Skin of body (tissue), 2 donors: ENCODE results near the gene TBPL2. TPM values are rescaled to one million over a fixed set of nuclear protein-coding genes. Genes with fewer than 3 reads are reported as not detected.
"Not testable (repeated sequence)": the region's sequence is repeated elsewhere in the genome, so short reads cannot be mapped to it uniquely, and the experiment has no call there.

ENCODE experiments used
- DNase-seq: peaks from one replicate; lab custom pipeline; 2025; lab: John Stamatoyannopoulos, UW
- total RNA-seq: library from RNA; depleted of rRNA; stranded (reverse); fragments of >200 nt; gene quantifications from one replicate; pipeline ENCODE4 v1.2.3, GENCODE V29; 2014

The TBPL2 gene
- total RNA-seq, 1 donor from 2014 or later: not detected

DNA sequence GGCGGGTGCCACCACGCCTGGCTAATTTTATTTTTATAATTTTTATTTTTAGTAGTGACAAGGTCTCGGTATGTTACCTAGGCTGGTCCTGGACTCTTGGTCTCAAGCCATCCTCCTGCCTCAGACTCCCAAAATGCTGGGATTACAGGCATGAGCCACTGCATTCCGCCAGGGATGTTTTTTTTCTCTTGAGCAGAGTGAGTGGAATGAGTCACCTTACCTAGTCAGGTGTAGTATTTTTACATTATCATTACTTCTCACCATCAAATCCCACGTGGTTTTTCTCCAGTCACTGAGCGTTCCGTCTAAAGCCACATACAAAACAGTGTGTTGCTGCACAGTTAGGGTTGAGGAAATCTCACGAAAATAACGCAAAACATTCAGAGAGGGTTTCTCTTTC, 870 bp upstream of the TBPL2 start:
- DNase-seq: no peak

DNA sequence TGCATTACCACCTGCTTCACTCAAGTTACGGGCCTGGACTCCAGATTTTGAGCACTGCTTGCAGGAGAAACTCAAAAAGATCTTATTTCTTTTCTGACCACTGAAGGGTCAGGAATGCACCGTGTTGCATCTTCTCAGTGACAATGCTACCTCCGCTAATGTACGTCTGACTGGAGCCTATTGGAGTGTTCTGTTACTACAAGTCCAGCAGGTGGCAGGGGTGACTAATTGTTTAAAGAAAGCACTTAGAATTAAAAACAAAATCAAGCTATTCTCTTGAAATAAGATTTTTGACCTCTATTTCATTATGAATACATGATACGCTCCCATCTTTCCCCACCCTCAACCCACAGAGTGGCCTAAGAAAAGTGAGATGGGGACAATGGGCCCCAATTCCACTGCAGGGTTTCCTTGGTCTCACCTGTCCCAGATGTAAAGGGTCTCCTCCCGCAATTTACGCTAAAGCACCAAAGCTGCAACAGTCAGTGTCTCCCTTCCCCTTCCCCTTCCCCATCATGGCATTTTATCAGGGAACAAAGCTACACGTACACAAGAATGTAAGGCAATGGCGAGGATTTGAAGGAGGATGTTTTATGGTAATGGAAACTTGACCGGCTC, 2.2 kb downstream of the TBPL2 start:
- DNase-seq: no peak

DNA sequence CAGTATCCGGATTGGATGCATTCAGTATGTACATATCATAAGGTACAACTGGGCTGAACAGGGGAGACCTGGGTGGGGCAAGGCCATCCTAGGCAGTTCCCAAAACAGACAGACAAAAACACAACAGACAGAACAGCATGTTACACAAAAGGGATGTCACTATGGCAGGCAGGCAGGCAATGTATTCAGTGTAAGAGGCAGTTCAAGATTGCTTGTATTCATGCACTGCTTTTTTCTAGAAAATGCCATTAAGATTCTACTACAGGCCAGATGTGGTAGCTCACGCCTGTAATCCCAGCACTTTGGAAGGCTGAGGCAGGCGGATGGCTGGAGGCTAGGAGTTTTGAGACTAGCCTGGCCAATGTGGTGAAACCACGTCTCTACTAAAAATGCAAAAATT, 3.5 kb downstream of the TBPL2 start:
- DNase-seq: no peak

DNA sequence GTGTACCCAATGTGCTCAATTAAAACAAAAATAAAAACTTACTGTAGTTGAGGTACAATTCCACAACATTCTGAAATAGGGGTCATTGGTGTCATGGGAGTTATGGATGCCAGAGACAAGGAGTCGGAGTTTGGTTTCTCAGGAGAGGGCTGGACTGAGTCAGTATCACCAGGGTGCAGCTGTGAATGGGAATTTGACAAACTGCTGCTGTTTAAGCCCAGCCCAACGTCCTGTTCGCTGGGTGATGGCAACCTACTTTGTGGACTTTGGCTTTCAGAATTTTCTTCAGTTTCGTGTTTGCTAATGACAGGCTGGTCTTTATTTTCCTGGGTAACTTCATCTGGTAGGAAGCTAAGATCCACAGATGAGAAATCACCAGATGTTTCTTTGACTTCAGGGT, 3.9 kb downstream of the TBPL2 start:
- no peak for DNase-seq

DNA sequence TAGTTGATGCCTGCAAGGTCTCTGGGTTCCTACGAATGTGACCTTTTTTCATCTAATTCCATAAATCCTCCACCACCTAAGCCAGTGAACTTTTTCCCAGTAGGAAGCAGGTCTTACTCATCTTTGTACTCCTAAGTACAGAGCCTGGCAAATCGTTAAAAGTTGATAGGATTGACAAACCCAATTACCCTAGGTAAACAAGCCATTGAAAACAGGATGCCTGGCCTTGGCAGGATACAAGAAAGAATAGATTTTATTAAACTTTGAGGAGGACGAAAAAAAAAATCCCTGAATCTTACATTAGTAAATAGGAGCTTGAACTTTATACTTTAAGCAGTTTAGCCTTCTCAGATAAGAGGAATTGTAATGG, 5.6 kb downstream of the TBPL2 start:
- no peak for DNase-seq

DNA sequence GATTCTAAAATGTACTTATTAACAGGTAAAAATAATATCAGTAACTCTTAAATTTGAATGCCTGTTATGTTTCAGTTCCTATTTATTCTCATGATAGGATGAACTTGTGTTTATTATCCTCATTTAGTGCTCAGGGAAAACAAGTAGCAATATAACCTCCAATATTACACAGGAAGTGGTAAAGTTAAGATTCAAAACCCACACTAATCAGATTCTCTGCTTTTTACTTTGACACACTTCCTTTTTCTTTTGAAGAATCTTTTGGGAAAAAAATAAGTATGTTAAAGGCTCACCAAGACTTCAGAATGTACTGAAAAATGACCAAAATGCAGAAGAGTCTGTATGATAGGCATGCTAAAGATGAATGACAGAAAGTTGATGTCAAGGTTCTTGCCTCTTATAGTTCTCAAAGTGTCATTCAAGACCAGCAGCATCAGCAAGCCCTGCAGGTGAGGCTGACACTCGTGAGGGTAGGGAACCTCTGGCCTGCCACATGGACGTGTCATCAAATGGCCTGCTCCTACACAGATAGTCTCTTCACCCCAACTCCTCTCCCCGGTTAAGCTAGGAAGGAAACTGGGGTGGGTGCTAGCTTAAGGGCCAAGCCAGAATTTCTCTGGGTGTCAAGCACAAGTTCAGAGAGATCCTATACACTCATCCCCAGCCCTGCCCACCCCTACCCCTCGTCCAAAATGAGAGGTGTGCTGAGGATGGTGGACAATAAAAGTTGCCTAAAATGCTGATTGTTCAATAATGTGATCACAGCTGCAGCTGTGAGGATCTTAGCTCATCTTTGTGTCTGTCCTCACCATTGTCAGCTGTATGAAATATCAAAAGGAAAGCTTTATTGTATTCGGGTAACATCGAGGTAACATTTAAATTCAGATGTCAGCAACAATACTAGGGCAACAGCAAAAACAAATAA, 6.3 kb downstream of the TBPL2 start:
- DNase-seq: no peak

DNA sequence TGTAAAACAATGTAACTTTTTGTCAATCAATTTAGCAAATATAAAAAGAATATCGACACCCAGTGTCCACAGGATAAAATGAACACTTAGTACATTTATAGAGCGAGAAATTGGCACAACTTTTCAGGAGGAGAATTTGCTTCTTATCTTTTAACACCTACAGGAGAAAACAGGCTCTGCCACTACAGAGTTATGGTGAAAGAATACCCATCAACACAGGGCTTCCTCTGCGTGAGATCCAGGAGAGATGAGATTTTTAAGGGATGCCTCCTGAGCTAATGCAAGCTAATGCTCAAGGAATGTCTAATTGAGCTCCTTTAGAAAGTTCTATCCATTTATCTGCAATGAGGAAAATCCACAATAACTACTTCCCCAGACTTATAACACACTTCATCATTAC, 7.8 kb downstream of the TBPL2 start:
- DNase-seq: no peak

DNA sequence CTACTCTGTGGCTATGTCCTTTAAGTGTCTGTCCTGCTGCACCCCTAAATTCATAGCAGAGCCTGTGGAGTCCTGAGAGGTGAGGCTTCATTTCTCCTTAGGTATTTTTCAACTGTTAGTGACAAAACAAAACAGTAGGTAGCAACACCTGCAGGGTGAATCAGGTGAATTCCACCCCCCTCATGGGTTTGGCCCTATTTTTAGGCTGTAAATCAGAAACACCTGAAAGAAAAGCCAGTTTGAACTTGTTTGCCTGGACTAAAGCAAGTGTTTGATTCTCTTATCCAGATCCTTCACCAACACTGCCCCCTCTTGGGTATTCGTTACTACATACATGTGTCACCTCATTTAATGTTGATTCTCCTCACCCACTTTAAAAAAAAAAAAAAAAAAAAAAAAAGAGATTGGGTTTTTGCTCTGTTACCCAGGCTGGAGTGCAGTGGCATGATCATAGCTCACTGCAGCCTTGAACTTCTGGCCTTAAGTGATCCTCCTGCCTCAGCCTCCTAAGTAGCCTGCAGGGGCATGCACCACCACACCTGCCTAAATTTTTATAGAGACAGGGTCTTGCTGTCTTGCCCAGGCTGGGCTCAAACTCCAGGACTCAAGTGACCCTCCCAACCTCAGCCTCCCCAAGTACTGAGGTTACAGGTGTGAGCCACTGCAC, 10.3 kb downstream of the TBPL2 start:
- DNase-seq: peak; percentile 9

DNA sequence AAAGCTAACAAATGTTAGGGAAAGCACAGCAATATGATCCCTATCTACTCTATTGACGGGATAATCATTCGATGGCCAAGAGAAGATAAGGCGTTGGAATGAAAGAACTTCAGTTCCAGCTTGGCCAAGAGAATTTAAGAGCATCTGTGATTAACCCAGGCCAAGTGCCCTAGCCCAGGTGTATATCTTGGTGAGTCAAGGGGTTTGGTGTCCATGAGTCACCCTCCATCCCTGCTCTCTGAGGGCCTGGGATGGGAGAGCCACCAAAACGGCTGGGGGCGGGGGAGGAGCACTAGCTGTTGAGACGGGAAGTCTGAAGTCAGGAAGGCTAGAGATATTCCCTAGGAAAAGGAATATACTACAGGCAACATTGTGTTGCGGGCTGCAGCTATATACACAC, 13.0 kb downstream of the TBPL2 start:
- DNase-seq: no peak

DNA sequence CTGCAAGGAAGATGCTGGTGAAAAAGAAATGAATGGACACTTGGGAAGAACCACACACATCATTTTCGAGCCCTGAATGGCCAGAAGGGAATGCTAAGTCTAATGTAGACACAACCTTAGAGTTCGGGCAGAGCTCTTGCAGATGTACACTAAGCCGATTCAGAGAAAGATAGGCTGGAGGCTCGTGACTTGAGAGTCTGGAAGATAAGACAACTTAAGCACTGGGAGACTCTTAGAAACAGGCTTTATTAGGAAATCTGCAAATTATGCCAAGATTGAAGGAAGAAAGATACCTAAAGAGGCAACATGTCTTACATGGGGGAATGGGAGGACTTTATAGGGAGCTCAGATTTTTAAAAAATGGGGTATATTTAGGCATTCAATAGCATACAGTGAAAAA, 13.5 kb downstream of the TBPL2 start:
- DNase-seq: no peak

DNA sequence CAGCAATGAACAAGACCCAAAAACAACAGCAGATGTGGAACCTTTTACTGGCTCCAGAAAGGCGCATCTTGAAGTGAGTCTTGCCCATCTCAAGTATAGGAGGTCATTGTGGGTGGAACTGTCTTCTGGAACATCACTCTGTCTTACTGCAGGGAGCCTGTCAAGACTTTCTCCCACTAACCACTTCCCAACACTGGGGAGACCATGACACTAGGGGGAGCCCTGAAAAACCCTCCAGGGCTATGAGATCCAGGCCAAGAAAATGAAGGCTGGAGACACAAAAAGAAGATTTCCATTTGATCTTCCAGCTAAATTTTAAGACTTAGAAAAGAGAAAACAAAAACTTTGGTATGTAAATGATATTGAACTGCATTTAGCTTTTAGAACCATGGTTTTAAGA, 15.3 kb downstream of the TBPL2 start:
- DNase-seq: no peak

DNA sequence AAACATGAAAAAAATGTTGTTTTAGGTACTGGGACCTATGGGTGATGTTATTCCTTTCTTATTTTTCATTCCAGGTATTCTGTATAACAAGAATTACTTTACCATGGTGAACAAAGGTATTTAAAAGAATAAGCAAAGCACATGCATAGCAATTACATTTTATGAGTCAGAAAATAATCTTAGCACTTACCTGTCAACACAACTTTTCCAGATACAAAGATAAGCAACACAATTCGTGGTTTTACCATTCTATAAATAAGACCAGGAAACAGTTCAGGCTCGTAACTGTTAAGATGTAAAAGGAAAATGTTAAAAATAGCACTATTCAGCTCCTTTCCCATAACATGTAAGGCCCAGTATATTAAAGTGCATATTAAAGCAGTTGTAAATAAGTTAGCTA, 16.4 kb downstream of the TBPL2 start:
- DNase-seq: no peak

DNA sequence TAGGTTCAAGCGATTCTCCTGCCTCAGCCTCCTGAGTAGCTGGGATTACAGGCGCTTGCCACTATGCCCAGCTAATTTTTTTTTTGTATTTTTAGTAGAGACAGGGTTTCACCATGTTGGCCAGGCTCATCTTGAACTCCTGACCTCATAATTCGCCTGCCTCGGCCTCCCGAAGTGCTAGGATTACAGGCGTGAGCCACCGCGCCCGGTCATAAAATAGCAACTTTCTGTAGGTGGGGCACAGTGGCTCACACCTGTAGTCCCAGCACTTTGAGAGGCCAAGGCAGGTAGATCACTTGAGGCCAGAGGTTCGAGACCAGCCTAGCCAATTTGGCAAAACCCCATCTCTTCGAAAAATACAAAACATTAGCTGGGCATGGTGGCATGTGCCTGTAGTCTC, 18.1 kb downstream of the TBPL2 start:
- DNase-seq: not testable (repeated sequence)

DNA sequence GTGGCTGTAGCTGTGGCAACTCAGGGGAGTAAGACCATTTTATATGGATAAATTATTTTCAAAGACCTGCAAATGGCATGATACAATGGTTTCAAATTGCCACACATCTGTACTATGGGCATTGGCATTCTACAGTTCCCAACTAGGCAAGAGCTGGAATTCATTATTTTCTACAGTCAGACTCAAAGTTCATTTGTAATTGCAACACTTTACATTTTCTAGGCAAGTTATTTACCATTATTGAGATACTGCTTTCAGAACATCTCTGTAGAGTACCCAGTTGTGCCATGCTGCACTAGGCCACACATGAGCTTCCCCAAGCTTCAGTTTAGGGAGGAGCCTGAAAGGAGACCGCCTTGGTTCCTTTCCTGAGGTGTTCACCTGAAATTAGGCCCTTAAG, 20.8 kb downstream of the TBPL2 start:
- DNase-seq: no peak

DNA sequence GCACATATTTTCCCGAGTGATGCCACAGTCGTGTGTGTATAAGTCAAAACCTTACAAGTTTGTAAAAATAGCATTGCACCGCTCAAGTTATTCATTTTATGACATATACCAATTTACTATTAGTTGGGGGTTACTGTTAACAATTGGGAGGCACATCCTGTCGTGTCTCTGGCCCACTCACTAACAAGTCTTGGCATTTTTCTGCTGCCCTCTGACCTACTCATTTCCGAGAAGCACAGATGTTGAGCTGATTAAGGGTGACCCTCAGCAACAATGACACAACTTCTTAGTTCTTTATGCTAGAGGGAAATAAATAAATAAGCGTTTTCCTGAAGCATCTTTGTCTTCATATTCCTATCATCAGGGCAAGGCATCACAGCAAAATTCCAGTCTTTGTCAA, 22.0 kb downstream of the TBPL2 start:
- no peak for DNase-seq

DNA sequence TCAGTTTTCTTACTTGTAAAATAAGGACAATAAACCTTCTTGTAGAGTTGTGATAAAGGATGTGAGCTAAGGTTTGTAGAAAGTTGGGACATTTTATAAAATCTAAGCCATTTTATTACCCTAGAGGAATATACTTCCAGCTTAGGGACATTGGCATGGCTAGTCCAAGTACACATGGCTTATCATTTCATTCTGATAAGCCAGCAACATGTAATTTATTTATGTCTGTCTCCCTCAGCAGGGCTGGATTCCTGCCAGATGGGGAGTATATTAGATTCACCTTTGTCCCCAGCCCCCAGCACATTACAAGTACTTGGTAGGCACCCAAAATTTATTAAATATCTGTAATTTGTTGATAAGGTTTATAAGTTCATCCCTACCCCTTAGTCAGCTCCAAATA, 22.5 kb downstream of the TBPL2 start:
- no peak for DNase-seq

DNA sequence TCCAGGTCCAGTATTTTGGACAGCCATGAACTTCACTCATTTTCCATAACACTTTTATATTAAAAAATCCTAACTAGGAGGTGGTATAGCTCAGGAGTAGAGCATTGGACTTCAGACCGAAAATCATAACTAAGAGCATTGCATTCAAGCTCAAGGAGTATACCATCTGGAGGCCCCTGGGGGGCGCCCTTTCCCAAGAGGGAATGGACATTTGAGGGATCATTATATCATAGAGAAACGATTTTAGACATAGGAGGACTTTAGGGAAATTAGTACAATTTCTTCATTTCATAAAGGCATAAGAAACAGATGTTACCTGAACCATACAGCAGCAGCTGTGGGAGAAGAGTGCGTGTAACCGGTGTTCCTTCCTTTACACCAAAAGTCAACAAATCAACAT, 23.6 kb downstream of the TBPL2 start:
- no peak for DNase-seq

DNA sequence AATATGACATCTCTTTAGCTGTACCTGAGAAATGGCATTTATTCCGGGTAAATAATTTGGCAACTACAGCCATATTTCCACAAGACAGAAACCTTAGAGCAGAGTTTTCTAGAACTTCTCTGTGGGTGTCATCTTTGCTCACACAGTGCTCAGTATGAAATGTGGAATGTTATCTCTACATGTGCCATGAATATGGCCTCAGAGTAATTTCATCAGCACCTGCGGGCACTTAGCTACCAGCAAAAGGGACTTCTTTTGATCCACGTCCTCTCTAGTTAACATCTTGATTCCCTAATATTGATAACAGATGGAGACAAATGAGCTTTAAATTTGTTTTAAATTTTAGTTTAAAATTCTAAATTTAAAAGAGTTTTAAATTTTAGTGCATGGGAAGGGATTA, 25.9 kb downstream of the TBPL2 start:
- no peak for DNase-seq

DNA sequence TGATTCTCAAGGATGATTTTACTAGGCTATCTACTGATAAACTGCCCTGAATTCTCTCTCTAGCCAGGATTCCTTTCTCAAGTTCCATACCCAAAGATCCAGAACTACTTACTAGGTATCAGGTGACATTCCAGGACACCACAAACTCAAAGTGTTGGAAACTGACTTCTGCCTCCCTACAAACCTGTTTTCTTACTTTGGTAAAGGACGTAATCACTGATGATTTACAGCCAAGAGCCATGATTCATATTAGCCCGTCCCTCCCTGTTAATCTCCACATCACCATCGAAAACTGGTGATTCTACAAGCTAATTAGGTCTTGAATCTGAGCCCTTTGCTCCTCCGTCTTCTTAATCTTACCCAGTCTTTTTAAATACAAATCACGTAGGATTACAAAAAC, 27.7 kb downstream of the TBPL2 start:
- no peak for DNase-seq

DNA sequence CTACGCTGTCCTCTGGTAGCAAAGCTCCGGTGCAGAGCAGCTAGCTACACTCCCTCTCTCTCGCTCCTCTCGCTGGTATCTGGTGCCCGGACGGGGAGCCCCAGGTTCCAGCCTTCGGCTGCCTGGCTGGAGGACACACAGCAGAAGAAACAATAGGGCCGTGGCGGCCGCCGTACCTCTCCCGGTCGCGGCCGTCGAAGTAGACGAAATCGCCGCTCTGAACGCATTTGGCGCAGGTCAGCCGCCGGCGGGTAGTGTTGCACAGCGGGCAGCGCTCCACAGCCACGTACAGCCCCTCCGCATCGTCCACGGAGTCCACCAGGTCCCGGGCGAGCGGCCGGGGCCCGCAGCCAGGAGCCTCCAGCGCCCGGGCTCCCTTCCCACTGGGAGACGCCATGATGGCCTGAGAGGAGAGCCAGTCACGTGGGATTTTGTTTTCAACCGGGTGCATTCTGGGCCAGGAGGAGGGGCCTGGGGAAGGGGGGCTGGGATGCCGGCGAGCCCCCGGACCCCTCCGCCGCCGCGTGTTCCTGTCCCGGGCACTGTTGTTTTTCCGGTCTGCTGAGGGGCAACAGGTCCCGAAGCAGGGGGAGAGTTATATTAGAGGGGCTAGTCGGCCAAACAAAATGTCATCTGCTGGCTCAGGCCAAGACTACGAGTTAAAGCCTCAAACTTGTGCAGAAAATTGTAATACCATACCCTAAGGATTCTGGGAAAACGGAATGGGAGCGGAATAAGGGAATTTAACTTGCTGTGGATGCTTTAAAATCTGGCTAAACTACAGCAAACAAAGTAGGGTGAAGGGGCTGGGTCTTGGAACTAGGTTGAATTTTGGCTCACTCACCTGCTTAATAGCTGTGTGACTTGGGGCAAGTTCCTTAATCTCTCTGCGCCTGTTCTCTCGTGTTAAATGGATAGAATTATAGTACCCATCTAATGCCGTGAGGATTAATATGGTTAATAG, 28.7 kb downstream of the TBPL2 start, which contains the start of gene ATG14:
TSS of gene ATG14 (minus strand) at position 405 of the 964 bp plus-strand sequence. CDS start at position 397, 8 bp downstream.
- DNase-seq: peak; percentile 79

DNA sequence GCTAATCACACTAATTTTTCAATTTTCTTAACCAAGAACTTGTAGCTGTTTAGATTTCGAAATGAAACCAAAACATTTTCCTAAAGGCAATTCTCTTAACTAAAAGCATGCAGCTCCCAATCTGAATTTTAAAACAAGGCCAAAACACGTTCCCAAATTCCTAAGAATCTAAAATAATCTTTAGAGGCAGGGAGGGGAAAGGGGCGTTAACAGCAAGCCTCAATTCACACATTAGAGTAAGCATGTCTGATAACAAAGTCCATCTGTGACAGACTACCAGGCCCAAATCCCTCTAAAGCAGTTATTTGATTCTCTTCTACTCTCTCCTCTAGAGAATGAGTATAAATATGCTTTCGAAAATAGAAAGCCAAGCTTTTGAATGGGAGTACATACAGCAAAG, 29.5 kb downstream of the TBPL2 start:
- DNase-seq: no peak
